VCaP (cell line): ENCODE measurements around the gene MTA3.

ENCODE experiments used
- H3K27ac ChIP-seq: fragments of 450-650 bp; 2 replicates; pipeline ENCODE4 v1.5.1; 2017
- CTCF ChIP-seq: fragments of 450-650 bp; conservative IDR thresholded peaks from 2 replicates; pipeline ENCODE4 v1.5.1; 2017; ENCODE audit warnings: mild to moderate bottlenecking, moderate library complexity

MTA3 gene

GRCh38 chr2:42685303-42685702, 116.9 kb downstream of the MTA3 start:
- no peak overlapping the region for H3K27ac ChIP-seq
- no peak for TF ChIP-seq CTCF

- no peak overlapping the region for H3K27ac ChIP-seq
- TF ChIP-seq CTCF: no peak
Measured at GRCh38 chr2:42693013-42693615, 124.7 kb downstream of the MTA3 start.

GRCh38 chr2:42693688-42694479, 125.5 kb downstream of the MTA3 start:
- H3K27ac ChIP-seq: no peak overlapping the region
- no peak for TF ChIP-seq CTCF

- no peak for TF ChIP-seq CTCF
- H3K27ac ChIP-seq: no peak overlapping the region
Measured at GRCh38 chr2:42696987-42697386, 128.6 kb downstream of the MTA3 start.

GRCh38 chr2:42698940-42699339, 130.5 kb downstream of the MTA3 start:
- no peak overlapping the region for H3K27ac ChIP-seq
- no peak for TF ChIP-seq CTCF

- no peak overlapping the region for H3K27ac ChIP-seq
- no peak for TF ChIP-seq CTCF
Measured at GRCh38 chr2:42706836-42707235, 138.4 kb downstream of the MTA3 start.

GRCh38 chr2:42708179-42708578, 139.7 kb downstream of the MTA3 start:
- no peak overlapping the region for H3K27ac ChIP-seq
- TF ChIP-seq CTCF: no peak
